GM04503 (cell line): ENCODE results near the gene MCM3AP.
"Not testable (repeated sequence)": the region's sequence is repeated elsewhere in the genome, so short reads cannot be mapped to it uniquely, and the experiment has no call there.

Experiments used
- DNase-seq: peaks from one replicate; pipeline ENCODE4 v3.0.0-alpha.2; 2012; ENCODE audit warnings: low read depth

The MCM3AP gene

DNA sequence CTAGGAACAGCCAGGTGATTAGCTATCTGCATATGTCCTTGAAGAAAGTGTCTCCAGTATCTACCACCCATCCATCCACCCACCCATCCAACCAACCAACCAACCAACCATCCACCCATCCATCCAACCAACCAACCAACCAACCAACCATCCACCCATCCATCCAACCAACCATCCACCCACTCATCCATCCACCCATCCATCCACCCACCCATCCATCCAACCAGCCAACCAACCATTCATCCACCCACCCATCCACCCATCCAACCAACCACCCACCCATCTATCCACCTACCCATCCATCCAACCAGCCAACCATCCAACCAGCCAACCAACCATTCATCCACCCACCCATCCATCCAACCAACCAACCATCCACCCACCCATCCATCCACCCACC is 26.2 kb upstream of the MCM3AP start:
- no peak for DNase-seq

DNA sequence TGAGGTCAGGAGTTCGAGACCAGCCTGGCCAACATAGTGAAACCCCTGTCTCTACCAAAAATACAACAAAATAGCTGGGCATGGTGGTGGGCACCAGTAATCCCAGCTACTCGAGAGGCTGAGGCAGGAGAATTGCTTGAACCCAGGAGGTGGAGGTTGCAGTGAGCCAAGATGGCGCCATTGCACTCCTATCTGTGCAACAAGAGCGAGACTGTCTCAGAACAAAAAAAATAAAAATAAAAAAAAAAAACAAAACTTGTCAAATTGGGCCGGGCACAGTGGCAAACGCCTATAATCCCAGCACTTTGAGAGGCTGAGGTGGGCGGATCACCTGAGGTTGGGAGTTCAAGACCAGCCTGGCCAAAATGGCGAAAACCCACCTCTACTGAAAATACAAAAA is 24.8 kb upstream of the MCM3AP start:
- DNase-seq, result not testable (repeated sequence)

DNA sequence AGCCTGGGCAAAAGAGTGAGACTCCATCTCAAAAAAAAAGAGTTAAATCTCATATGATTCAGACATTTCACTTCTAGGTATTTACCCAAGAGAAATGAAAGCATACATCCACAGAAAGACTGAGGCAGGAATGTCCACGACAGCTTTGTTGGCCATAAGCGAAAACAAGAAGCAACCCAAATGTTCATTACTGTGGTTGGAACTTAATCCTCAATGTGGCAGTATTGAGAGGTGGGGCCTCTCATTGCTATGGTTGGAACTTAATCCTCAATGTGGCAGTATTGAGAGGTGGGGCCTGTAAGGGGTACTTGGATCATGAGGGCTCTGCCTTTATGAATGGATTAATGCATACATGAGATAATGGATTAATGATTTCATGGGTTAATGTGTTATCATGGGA is 23.0 kb upstream of the MCM3AP start:
- DNase-seq, result no peak

DNA sequence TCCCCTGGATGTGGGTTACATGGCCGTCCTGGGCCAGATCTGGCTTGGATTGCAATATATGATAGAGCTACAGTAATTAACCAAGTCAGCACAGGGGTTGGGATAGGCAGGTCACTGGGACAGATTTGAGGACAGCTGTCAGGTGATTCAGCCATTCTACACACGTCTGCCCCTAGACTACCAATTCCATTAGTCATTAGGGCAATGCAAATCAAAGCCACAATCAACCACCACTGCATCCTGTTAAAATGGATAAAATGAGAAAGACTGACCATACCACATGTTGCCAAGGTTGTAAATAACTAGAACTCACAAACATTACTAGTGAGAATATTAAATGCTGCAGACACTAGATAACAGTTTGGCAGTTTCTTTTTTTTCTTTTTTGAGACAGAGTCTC is 22.2 kb upstream of the MCM3AP start:
- DNase-seq, result peak; percentile 49

DNA sequence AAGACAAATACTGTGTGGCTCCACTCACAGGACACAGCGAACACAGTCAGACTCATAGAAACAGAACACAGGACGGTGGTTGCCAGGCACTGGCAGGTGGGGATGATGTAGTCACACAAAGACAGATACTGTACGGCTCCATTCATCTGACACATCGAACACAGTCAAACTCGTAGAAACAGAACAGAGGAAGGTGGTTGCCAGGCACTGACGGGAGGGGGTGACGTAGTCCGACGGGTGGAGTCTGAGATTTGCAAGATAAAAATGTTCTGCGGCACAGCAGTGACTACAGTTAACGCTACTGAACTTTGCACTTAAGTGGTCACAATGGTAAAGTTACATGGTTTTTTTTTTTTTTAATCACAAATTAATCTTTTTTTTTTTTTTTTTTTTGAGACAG is 19.5 kb upstream of the MCM3AP start:
- no peak for DNase-seq

DNA sequence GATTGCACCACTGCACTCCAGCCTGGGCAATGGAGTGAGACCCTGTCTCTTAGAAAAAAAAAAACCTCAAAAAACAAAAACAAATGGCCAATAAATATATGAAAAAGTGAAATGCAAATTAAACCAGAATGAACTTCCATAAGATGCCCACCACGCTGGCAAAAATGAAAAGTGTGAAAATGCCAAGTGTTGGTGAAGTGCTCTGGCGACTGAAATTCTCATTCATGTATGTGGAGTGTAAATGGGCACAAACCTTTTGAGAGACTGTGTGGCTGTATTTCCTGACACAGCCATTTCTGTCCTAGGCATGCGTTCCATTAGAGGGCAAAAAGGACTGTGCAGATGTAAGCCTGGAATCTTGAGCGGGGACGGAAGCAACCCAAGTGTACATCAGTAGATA is 19.0 kb upstream of the MCM3AP start:
- DNase-seq, result no peak

DNA sequence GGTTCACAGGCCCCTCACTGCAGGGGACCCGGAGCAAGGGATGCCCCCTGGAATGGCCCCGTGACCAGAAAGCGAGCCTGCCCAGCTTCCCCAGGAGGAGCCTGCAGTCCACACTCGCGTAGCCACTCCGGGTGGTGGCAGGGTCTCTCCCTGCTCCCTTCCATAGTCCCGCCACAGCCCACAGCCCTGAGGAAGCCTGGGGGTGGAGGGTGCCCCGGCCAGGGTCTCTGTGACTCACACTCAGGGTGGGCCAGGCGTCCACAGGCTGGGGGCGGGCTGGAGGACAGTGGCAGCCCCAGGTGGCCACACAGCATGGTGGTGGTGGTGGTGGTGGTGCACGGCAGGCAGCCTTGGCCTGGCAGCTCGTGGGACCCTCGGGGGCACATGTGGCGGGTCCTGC is 16.3 kb upstream of the MCM3AP start:
- no peak for DNase-seq

DNA sequence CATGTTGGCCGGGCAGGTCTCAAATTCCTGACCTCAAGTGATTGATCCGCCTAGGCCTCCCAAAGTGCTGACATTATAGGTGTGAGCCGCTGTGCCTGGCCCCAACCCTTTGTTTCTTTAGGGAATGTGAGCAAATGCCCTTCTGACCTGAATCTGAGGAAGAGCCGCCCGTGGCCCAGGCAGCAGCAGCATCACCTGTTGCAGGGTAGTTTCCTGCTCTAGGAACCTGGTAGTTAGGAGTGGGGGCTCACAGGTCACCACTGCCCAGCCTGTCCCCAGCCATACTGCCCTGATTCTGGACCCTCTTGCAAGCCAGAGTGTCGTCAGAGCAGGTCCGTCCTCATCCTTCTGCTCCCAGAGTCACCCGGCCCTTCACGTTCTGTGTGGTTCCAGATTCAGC is 13.8 kb upstream of the MCM3AP start:
- DNase-seq, result no peak

DNA sequence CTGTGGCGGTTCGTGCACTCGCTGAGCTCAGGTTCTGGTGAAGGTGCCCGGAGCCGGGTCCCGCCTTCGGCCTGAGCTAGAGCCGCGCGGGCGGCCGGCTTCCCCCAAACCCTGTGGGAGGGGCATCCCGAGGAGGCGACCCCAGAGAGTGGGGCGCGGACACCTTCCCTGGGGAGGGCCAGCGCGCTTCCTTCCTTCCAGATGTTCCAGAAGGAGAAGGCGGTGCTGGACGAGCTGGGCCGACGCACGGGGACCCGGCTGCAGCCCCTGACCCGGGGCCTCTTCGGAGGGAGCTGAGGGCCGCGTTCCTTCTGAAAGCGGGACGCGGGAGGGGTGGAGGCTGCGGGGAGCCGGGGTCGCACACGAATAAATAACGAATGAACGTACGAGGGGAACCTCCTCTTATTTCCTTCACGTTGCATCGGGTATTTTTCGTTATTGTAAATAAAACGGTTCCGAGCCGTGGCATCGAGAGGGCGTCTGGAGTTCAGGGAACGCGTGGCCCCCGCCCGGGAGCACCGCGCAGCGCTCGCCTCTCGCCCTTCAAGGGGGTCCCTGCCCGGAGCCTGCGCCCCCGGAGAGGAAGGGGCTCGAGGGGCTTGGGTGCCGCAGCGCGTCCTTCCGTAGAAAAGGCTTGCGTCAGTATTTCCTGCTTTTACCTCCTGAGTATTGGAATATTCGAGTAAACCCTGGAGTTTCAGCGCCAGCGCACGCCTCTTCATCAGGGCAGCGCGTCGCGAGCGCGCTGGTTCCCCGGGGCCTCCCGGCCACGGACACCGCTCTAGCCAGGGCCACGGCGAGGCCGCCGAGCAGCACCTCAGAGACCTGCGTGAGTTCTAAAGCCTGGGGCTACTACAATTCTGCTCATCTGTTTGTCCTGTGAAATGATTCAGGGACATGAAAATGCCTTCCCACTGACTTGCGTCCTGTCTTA is 12.2 kb upstream of the MCM3AP start:
- no peak for DNase-seq

DNA sequence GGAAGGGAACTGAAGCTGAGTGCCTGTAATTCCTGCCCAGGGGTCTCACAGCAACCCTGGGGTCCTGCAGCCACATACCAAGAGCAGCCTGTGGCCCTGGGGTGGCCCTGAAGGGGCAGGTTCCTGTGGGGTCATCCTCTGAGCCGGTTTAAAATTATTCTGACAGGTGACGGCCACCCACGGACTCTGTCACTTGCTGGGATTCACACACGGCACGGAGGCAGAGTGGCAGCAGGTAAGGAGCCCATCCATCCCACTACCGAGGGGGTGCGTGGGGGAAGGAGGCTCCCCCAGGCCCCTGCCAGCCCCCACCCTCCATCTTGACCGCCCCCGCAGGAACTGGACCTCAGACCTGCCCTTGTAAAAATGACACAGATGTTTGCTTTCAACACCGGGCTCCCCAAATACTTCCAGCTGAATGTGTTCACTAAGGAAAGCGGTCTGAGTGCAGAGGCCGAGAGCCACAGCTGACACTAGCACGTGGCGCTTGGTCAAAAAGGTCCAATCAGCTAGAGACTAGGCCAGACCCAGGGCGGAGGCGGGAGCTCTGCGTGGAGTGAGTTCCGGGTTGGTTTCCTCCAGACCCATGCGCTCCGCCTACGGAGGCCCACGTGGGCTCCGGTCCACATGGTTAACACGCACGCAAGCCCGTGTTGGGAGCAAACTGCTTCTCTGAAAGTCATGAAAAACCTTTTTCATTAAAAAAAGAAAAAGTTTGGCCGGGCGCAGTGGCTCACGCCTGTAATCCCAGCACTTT is 10.8 kb upstream of the MCM3AP start:
- peak; percentile 76 for DNase-seq

DNA sequence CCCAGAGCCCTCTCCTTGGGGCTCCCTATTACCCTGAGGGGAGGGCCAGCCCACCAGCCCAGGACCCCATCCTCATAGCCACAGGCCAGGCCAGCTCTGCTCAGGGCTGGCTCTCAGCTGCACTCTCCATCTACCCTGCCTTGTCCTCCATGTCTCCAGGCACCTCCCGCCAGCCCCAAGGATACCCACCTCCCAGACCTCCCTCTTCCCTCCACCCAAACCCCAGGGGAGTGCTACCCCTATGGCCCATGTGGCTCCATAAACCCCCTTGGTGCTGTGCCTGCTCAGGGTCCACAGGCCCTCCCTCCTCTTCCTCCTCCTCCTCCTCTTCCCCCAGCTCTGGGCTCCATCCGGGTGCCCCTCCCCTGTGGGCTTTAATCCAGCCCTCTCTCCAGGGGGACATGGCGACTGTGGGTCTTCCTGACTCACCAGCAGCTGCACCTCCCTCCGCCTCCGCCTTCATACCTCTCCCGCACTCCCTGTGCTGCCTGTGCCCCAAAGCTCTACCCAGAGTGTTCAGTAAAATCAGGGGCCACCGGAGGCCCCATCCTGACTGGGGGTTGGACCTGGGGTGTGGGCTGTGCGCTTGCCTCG is 9.9 kb upstream of the MCM3AP start:
- DNase-seq, result no peak

DNA sequence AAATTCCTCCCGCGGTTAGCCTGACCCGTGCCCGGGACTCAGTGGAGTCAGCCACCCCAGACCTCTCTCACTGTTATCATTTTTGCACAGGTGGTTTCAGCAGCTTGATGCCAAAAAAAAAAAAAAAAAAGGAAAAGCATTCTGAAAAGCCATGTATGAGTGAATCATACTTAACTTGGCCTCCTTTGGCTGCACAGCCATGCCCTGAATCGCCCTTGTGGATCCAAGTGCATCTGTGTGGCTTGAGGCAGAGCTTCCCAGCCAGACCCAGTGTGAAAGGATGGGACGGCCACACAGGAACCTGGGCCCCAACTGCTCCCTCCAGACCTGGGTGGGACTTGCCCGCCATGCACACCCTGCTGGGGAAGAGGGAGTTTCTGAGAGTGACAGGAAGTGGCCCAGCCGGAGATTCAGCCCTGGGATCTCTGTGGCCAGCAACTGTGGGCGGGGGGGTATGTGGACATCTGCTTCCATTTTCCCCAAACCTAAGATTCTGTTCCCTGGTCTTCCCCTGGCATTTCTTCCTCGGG is 9.3 kb upstream of the MCM3AP start:
- DNase-seq, result no peak

DNA sequence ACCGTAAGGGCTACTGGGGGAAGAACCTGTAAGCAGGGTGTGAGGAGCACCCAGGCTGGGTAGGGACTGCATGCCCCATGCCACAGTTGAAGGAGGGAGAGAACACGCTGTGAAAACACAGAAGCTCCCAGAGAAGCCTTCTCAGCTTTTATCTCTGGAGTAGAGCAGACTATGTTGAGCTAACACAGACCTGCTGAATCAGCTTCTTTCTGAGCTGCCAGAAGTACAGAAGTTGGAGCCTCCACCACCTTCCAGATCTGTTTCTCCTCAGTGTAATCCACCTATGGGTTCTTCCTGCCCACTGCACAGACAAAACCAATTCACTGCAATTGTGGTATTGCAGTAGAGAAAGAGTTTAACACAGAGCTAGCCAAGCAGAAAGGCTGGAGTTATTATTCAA is 6.2 kb upstream of the MCM3AP start:
- no peak for DNase-seq

DNA sequence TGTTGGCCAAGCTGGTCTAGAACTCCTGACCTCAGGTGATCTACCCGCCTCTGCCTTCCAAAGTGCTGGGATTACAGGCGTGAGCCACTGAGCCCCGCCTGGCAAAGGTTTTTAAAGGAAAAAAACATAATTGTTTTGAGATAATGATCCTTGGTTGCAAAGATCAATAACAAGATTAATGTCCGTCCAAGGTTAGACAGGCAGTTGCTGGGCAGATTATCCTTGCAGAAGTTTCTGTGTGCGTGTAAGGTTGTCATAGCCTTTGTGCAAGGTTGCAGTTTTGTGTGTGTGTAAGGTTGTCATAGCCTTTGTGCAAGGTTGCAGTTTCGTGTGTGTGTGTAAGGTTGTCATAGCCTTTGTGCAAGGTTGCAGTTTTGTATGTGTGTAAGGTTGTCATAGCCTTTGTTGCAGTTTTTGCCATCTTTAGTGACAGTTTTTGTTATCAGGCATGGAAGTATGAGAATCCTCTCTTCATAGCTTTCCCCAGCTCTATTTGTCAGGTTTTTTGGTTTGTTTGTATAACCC is 4.3 kb upstream of the MCM3AP start:
- no peak for DNase-seq

DNA sequence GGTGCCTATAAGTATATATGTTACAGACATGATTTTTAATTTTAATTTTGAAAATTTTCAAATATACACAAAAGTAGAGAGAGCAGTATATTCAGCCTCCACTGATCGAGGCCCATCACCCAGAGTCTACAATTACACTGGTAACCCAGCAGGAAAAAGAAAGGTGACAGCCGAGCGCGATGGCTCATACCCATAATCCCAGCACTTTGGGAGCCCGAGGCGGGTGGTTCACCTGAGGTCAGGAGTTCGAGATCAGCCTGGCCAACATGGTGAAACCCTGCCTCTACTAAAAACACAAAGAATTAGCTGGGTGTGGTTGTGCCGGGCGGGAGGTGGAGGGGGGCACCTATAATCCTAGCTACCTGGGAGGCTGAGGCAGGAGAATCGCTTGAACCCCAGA is 2.1 kb upstream of the MCM3AP start:
- DNase-seq, result no peak

DNA sequence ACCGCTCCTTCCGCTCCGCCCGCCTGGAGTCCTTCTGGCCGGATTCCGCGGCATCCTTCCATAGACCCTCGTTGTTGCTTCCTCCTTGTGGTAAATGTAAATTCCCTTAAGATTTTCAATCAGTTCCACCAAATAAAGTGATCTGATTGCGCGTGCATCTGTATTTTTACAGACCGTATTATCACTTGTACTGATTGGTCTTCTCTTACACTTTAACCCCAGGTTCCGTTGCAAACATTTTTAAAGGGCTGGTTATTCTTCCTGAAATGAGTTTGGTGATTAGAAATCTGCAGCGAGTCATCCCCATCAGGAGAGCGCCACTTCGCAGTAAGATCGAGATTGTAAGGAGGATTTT is 1.2 kb upstream of the MCM3AP start:
- no peak for DNase-seq

DNA sequence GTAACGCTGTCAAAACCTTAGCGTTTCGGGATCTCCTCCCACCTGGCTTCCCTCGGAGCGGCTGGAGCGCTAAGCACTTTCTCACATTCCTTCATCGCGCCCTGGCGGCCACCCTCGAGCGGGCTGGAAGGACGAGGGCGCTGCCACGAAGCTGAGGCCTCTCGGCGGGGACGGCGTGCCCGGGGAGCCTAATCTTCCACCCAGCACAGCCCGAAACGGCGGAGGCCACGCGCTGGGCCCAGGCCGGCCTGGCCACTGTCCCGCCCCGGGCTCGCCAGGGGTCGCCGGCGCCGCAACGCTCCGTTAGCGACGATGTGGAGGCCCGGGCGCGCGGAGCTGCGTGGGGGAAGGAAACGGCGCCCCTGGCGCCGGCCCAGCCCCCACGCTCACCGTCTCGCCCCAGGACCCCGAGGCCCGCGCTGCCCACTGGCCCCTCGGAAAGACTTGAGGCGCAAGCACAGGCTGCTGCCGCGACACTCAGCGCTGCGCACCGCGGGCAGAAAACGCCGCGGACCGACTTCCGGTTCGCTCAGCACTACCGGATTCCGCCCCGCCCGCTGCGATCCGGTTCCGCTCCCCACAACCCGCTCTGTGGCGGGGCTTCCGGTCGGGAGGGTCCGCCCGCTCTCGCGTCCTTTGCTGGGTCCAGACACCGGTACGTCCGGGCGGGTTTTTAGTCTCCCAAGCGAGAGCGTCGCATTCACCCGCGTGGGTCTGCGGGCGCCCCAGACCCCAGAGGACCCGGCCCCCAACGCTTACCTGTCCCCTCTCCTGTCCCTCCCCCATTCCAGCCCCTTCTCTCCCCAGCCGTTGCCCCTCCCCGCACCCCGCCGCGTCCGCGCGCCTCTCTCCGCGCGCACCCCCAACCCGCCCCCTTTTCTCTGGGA is 593 bp upstream of the MCM3AP start, which contains the start of gene YBEY:
YBEY (plus strand) TSS at position 582 of the 887 bp plus-strand sequence. CDS start 572 bp downstream, outside the sequence.
- peak; percentile 62 for DNase-seq

DNA sequence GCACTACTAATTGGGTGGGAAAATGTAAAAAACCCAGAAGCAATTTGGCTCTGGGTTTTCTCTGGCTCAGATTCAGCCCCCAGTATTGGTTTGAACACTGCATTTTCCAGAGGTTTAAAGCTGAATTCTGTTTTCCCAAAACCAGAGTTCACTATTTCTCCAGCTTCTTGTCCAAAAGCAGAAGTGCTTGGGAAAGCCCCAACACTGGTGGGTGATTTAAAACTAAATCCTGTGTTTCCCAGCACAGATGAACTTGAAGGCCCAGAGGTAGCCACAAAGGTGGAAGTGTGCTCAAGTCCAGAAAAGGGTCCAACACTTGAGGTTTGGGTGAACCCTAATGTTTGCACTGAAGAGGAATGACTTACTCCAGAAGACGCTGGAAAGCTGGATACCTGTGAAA is 678 bp downstream of the MCM3AP start:
- DNase-seq, result no peak

DNA sequence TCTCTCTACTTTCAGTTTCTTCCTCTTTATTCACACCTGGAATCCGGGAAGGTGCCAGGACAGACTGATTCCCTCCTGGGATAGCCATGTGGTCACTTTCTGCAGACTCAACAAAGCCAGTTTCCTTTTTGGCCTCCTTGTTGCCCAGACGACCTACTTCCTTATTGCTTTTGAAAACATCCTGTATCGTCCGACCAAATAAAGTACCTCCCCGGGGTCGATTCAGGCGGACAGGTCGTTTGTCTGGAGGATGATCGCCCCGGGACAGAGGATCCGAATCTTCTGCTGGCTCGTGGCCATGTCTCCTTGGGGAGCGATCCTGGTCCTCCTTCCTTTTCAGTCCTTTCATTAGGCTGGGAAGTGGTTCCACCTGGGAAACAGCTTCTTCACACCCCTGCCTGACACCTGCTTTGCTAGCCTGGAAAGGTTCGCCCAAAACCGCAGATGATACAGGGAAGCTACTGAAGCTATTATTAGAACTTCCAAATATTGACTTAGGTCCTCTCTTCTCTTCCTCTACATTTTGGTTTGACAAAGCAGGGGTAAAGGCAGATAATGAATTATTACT is 1.2 kb downstream of the MCM3AP start:
- DNase-seq, result no peak

DNA sequence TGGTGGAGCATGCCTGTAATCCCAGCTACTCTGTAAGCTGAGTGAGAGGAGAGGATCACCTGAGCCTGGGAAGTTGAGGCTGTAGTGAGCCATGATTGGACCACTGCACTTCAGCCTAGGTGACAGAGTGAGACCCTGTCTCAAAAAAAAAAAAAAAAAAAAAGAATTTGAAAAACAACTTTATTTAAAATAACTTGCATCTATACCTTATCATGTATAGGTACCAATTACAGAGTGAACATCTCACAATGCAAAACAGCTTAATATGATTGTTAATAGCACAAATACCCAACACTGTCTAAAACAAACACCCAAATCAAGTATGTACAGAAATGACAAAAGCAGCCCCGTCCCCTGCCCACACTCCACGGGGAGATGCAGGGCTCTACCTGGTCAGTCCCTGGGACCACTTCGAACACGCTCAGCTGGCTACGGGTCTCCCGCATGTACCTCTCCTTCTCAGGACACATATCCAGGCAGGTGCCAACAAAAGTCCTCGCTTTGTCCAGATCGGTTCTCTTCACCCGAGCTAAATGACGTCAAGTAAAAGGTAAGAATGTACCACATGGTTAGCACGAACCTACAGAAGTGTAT is 10.5 kb downstream of the MCM3AP start:
- DNase-seq, result no peak

DNA sequence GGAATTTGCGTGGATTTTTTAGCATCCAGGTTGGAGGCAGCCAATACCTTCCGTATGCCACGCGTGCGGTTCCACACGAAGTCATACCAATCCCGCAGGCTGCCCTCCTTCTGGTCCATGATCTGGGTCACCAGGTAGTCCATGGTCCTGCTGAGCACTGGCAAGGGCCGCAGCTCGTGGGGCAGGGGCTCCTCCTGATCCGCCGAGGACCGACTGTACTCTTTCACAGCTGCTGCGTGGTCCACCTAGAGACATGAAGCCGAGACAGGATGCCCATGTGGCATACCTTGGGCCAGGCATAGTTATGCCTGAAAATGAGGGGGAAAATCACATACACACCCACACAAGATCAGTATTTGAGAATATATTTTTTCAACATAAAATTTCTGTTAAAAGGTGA is 12.1 kb downstream of the MCM3AP start:
- DNase-seq, result no peak
